HCT116 (cell line): ENCODE results near the gene OLA1.

Source experiments
- CBX3 ChIP-seq: IDR thresholded peaks from 2 replicates; pipeline ENCODE4 v1.6.1; 2012; ENCODE audit warnings: low read depth
- CEBPB ChIP-seq: IDR thresholded peaks from 2 replicates; pipeline ENCODE4 v1.6.1; 2012; ENCODE audit warnings: low read depth
- CTCF ChIP-seq, 3 experiments: fragments of 200-600 bp in 1 of 3; sonication (generic) in 1 of 3; IDR thresholded peaks in 2 of 3; conservative IDR thresholded peaks in 1 of 3; 2 replicates each; pipeline ENCODE4 v1.5.1; 2012 to 2017; ENCODE audit warnings: low read depth in 2 of 3, low read length in 2 of 3, antibody characterized with exemption in 1 of 3, borderline replicate concordance in 1 of 3, control low read depth in 1 of 3, mild to moderate bottlenecking in 1 of 3, mixed read lengths in 1 of 3, mixed run types in 1 of 3, moderate library complexity in 1 of 3; ENCODE audit not compliant: insufficient read depth in 1 of 3
- ELF1 ChIP-seq: IDR thresholded peaks from 2 replicates; pipeline ENCODE4 v1.6.1; 2012; ENCODE audit warnings: low read depth, borderline replicate concordance
- EZH2 ChIP-seq: fragments of 200-600 bp; sonication (generic); IDR thresholded peaks from 2 replicates; pipeline ENCODE4 v1.6.1; 2017; ENCODE audit warnings: antibody characterized with exemption, mixed run types
- EZH2phosphoT487 ChIP-seq: fragments of 200-600 bp; IDR thresholded peaks from 2 replicates; pipeline ENCODE4 v1.6.1; 2018; ENCODE audit warnings: antibody characterized with exemption, borderline replicate concordance
- POLR2A ChIP-seq: IDR thresholded peaks from 2 replicates; pipeline ENCODE4 v1.7.0; 2011; ENCODE audit warnings: borderline replicate concordance; ENCODE audit not compliant: insufficient read depth, insufficient read length; ENCODE audit errors: extremely low read depth
- POLR2AphosphoS5 ChIP-seq: IDR thresholded peaks from 2 replicates; pipeline ENCODE4 v1.6.1; 2011; ENCODE audit warnings: mild to moderate bottlenecking, low read depth, low read length, moderate library complexity
- REST ChIP-seq: IDR thresholded peaks from 2 replicates; pipeline ENCODE4 v1.6.1; 2012; ENCODE audit warnings: low read depth
- ZFX ChIP-seq: fragments of 450-650 bp; IDR thresholded peaks from 2 replicates; pipeline ENCODE4 v1.6.1; 2017
- ZNF274 ChIP-seq: fragments of 200-500 bp; sonication (Bioruptor generic); IDR thresholded peaks from 2 replicates; pipeline ENCODE4 v1.6.1; 2014; ENCODE audit warnings: mild to moderate bottlenecking, low read depth, low read length, inconsistent platforms
- TF ChIP-seq, protein P1 (sequence below): IDR thresholded peaks from 2 replicates; pipeline ENCODE4 v1.6.1; 2012
- TF ChIP-seq, protein P2 (sequence below): IDR thresholded peaks from 2 replicates; pipeline ENCODE4 v1.6.1; 2011; ENCODE audit warnings: mild to moderate bottlenecking, low read length, moderate library complexity; ENCODE audit not compliant: insufficient replicate concordance; ENCODE audit errors: extremely low read depth

- TF ChIP-seq POLR2AphosphoS5 = peak; percentile 63
- TF ChIP-seq CTCF (IDR thresholded peaks at IDR 0.05 in 2 of 3, conservative IDR thresholded peaks at IDR 0.05 in 1 of 3; ENCODE audit: borderline replicate concordance in 1 of 3, insufficient read depth in 1 of 3, low read depth in 2 of 3, low read length in 2 of 3) = peak; percentile 81 to 83 (median 82)
- no peak for TF ChIP-seq REST
- TF ChIP-seq POLR2A = peak; percentile 38
- peak; percentile 62; the same call in 1 of the 2 replicates for TF ChIP-seq CEBPB
- TF ChIP-seq, protein P1, sequence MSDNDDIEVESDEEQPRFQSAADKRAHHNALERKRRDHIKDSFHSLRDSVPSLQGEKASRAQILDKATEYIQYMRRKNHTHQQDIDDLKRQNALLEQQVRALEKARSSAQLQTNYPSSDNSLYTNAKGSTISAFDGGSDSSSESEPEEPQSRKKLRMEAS = peak; percentile 76
- TF ChIP-seq, protein P2, sequence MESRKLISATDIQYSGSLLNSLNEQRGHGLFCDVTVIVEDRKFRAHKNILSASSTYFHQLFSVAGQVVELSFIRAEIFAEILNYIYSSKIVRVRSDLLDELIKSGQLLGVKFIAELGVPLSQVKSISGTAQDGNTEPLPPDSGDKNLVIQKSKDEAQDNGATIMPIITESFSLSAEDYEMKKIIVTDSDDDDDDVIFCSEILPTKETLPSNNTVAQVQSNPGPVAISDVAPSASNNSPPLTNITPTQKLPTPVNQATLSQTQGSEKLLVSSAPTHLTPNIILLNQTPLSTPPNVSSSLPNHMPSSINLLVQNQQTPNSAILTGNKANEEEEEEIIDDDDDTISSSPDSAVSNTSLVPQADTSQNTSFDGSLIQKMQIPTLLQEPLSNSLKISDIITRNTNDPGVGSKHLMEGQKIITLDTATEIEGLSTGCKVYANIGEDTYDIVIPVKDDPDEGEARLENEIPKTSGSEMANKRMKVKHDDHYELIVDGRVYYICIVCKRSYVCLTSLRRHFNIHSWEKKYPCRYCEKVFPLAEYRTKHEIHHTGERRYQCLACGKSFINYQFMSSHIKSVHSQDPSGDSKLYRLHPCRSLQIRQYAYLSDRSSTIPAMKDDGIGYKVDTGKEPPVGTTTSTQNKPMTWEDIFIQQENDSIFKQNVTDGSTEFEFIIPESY = no peak
- TF ChIP-seq EZH2 = no peak
- peak; percentile 43; the same call in 1 of the 2 replicates for TF ChIP-seq ZFX
- peak; percentile 89 for TF ChIP-seq CBX3
- TF ChIP-seq EZH2phosphoT487 = no peak
- TF ChIP-seq ELF1 = no peak
- no peak for TF ChIP-seq ZNF274
Observed at GRCh38 chr2:174039551-174040416, 208.5 kb downstream of the OLA1 start.
